Mesenchymal stem cell (in vitro differentiated cells and primary cell): ENCODE data around the gene PM20D1.

Source experiments
- DNase-seq: peaks from one replicate; pipeline ENCODE4 v3.0.0-alpha.2; 2013
- H2AFZ ChIP-seq: one replicate; pipeline ENCODE4 v1.6.1; 2013; ENCODE audit warnings: low read depth, mild to moderate bottlenecking, control low read depth, inconsistent platforms, low read length, moderate library complexity
- H2AK5ac ChIP-seq: 2 replicates; pipeline ENCODE4 v1.6.1; 2013; ENCODE audit warnings: low read length, moderate library complexity, mild to moderate bottlenecking, inconsistent platforms; ENCODE audit not compliant: severe bottlenecking
- H2BK120ac ChIP-seq: one replicate; pipeline ENCODE4 v1.6.1; 2013; ENCODE audit warnings: low read depth, mild to moderate bottlenecking, inconsistent platforms, low read length, moderate library complexity
- H2BK12ac ChIP-seq, 2 experiments: one replicate each; pipeline ENCODE4 v1.6.1; 2013; ENCODE audit warnings: inconsistent platforms in 2 of 2, low read length in 2 of 2, mild to moderate bottlenecking in 2 of 2, moderate library complexity in 2 of 2, control low read depth in 1 of 2
- H2BK15ac ChIP-seq: one replicate; pipeline ENCODE4 v1.6.1; 2013; ENCODE audit warnings: mild to moderate bottlenecking, low read depth, inconsistent platforms; ENCODE audit not compliant: poor library complexity, severe bottlenecking
- H2BK5ac ChIP-seq: 2 replicates; pipeline ENCODE4 v1.6.1; 2013; ENCODE audit warnings: low read depth, mild to moderate bottlenecking, low read length, control low read depth, inconsistent platforms; ENCODE audit not compliant: poor library complexity, severe bottlenecking
- H3K14ac ChIP-seq, 2 experiments: one replicate each; pipeline ENCODE4 v1.6.1; 2013; ENCODE audit warnings: inconsistent platforms in 2 of 2, low read length in 2 of 2, control low read depth in 1 of 2, mild to moderate bottlenecking in 1 of 2, moderate library complexity in 1 of 2
- H3K18ac ChIP-seq, 2 experiments: one replicate each; pipeline ENCODE4 v1.6.1; 2013; ENCODE audit warnings: inconsistent platforms in 2 of 2, low read length in 2 of 2, control low read depth in 1 of 2, low read depth in 1 of 2, mild to moderate bottlenecking in 1 of 2
- H3K23ac ChIP-seq, 2 experiments: one replicate each; pipeline ENCODE4 v1.6.1; 2013; ENCODE audit warnings: inconsistent platforms in 2 of 2, low read length in 2 of 2, mild to moderate bottlenecking in 2 of 2, moderate library complexity in 2 of 2, control low read depth in 1 of 2
- H3K27ac ChIP-seq: 2 replicates; pipeline ENCODE4 v1.5.1; 2013; ENCODE audit warnings: mild to moderate bottlenecking, moderate library complexity, low read length, control low read depth, inconsistent platforms; ENCODE audit not compliant: poor library complexity, severe bottlenecking
- H3K27me3 ChIP-seq, 2 experiments: 2 replicates each; pipeline versions ENCODE4 v1.6.1 to v1.7.0; 2013; ENCODE audit warnings: low read length in 2 of 2, mild to moderate bottlenecking in 2 of 2, moderate library complexity in 2 of 2, control low read depth in 1 of 2, inconsistent platforms in 1 of 2; ENCODE audit not compliant: control insufficient read depth in 1 of 2, insufficient read depth in 1 of 2
- H3K36me3 ChIP-seq, 2 experiments: 2 replicates each; pipeline versions ENCODE4 v1.6.1 to v1.7.0; 2013; ENCODE audit warnings: low read length in 2 of 2, control low read depth in 1 of 2, inconsistent platforms in 1 of 2, low read depth in 1 of 2, mild to moderate bottlenecking in 1 of 2; ENCODE audit not compliant: insufficient read depth in 2 of 2, control insufficient read depth in 1 of 2
- H3K4ac ChIP-seq, 2 experiments: one replicate each; pipeline ENCODE4 v1.6.1; 2013; ENCODE audit warnings: inconsistent platforms in 2 of 2, low read length in 2 of 2, mild to moderate bottlenecking in 2 of 2, moderate library complexity in 2 of 2, control low read depth in 1 of 2, low read depth in 1 of 2
- H3K4me1 ChIP-seq: 2 replicates; pipeline ENCODE4 v1.6.1; 2013; ENCODE audit warnings: low read depth, low read length, control low read depth; ENCODE audit not compliant: control insufficient read depth, insufficient read depth
- H3K4me2 ChIP-seq: 2 replicates; pipeline ENCODE4 v1.6.1; 2013; ENCODE audit warnings: low read length, mild to moderate bottlenecking, inconsistent platforms; ENCODE audit not compliant: poor library complexity, severe bottlenecking
- H3K4me3 ChIP-seq, 2 experiments: 2 replicates each; pipeline versions ENCODE4 v1.5.1 to v1.7.0; 2013; ENCODE audit warnings: low read length in 2 of 2, mild to moderate bottlenecking in 2 of 2, control low read depth in 1 of 2, low read depth in 1 of 2; ENCODE audit not compliant: insufficient read depth in 1 of 2
- H3K79me1 ChIP-seq: replicated peaks from 2 replicates; pipeline ENCODE4 v1.6.1; 2013; ENCODE audit warnings: mild to moderate bottlenecking, control low read depth, low read length, inconsistent platforms; ENCODE audit not compliant: poor library complexity, severe bottlenecking
- H3K9ac ChIP-seq: 2 replicates; pipeline ENCODE4 v1.7.0; 2013; ENCODE audit warnings: mild to moderate bottlenecking, low read length, moderate library complexity
- H3K9me3 ChIP-seq: 2 replicates; pipeline ENCODE4 v1.7.0; 2013; ENCODE audit warnings: mild to moderate bottlenecking, low read length; ENCODE audit not compliant: control insufficient read depth
- H4K8ac ChIP-seq: one replicate; pipeline ENCODE4 v1.6.1; 2013; ENCODE audit warnings: inconsistent platforms, mild to moderate bottlenecking, low read length, moderate library complexity
- H4K91ac ChIP-seq: one replicate; pipeline ENCODE4 v1.6.1; 2013; ENCODE audit warnings: mild to moderate bottlenecking, low read length, inconsistent platforms
- WGBS: methylation state at CpG from one replicate; pipeline ENCODE4 v1.1.7; 2013; ENCODE audit warnings: mixed read lengths; 5-methylcytosine and 5-hydroxymethylcytosine counted together

PM20D1 gene

GRCh38 chr1:205883792-205884191 is 33.9 kb upstream of the PM20D1 start:
- Histone ChIP-seq H2BK120ac (no peak overlapping the region), H2AK5ac (no peak overlapping the region), H3K9me3 (peaks cover 19% of the 10 kb centered on the region), H3K79me1 (no peaks in the 10 kb centered on the region), H3K9ac (no peak overlapping the region), H3K4me1 (no peaks in the 10 kb centered on the region), H3K18ac (no peak overlapping the region), H4K8ac (no peak overlapping the region), H2BK15ac (no peak overlapping the region), H2BK5ac (no peak overlapping the region), H3K36me3 (no peaks in the 10 kb centered on the region), H3K27ac (no peak overlapping the region), H3K4me3 (no peak overlapping the region), H2BK12ac (no peak overlapping the region), H3K14ac (no peak overlapping the region), H3K27me3 (peaks cover 0 to 4% of the 10 kb centered on the region in 2 experiments), H3K23ac (no peak overlapping the region), H3K4me2 (no peak overlapping the region), H4K91ac (no peak overlapping the region), H2AFZ (no peak overlapping the region), H3K4ac (no peak overlapping the region)
- DNase-seq = no peak

GRCh38 chr1:205880923-205881322 is 31.0 kb upstream of the PM20D1 start:
- H4K91ac ChIP-seq = no peak overlapping the region
- no peaks in the 10 kb centered on the region for H3K36me3 ChIP-seq
- H4K8ac ChIP-seq = no peak overlapping the region
- H2AFZ ChIP-seq = no peak overlapping the region
- H2AK5ac ChIP-seq = no peak overlapping the region
- no peak overlapping the region for H3K4me2 ChIP-seq
- no peak overlapping the region for H3K4ac ChIP-seq
- H3K9ac ChIP-seq = no peak overlapping the region
- H2BK12ac ChIP-seq = no peak overlapping the region
- H3K14ac ChIP-seq = no peak overlapping the region
- no peak overlapping the region for H2BK120ac ChIP-seq
- H3K27me3 ChIP-seq = peaks cover 2 to 4% of the 10 kb centered on the region in 2 experiments
- no peak overlapping the region for H3K27ac ChIP-seq
- H3K23ac ChIP-seq = no peak overlapping the region
- no peak overlapping the region for H3K4me3 ChIP-seq
- no peaks in the 10 kb centered on the region for H3K79me1 ChIP-seq
- no peak overlapping the region for H2BK15ac ChIP-seq
- DNase-seq = no peak
- no peak overlapping the region for H2BK5ac ChIP-seq
- no peak overlapping the region for H3K18ac ChIP-seq
- H3K9me3 ChIP-seq = peaks cover 29% of the 10 kb centered on the region
- no peaks in the 10 kb centered on the region for H3K4me1 ChIP-seq

- no peak overlapping the region for H4K91ac ChIP-seq
- H3K27me3 ChIP-seq = peaks cover 2 to 6% of the 10 kb centered on the region in 2 experiments
- no peaks in the 10 kb centered on the region for H3K4me1 ChIP-seq
- no peak for DNase-seq
- H2AFZ ChIP-seq = no peak overlapping the region
- H3K23ac ChIP-seq = no peak overlapping the region
- H3K9me3 ChIP-seq = peaks cover 29% of the 10 kb centered on the region
- 82% methylated on average over 1 of the region's 1 CpG for WGBS
- H3K79me1 ChIP-seq = no peaks in the 10 kb centered on the region
- no peak overlapping the region for H3K27ac ChIP-seq
- no peak overlapping the region for H2BK5ac ChIP-seq
- H3K4me2 ChIP-seq = no peak overlapping the region
- H4K8ac ChIP-seq = no peak overlapping the region
- H2BK12ac ChIP-seq = no peak overlapping the region
- H2BK15ac ChIP-seq = no peak overlapping the region
- no peaks in the 10 kb centered on the region for H3K36me3 ChIP-seq
- H3K4me3 ChIP-seq = no peak overlapping the region
- H3K18ac ChIP-seq = no peak overlapping the region
- no peak overlapping the region for H3K4ac ChIP-seq
- no peak overlapping the region for H2BK120ac ChIP-seq
- no peak overlapping the region for H3K9ac ChIP-seq
- H2AK5ac ChIP-seq = no peak overlapping the region
- H3K14ac ChIP-seq = no peak overlapping the region
These were observed 30.0 kb upstream of the PM20D1 start for GRCh38 chr1:205879974-205880373.

- Histone ChIP-seq H3K9ac (no peak overlapping the region), H3K79me1 (no peaks in the 10 kb centered on the region), H4K91ac (no peak overlapping the region), H2AK5ac (no peak overlapping the region), H3K27ac (no peak overlapping the region), H3K4me3 (no peak overlapping the region), H3K27me3 (peaks cover 2 to 8% of the 10 kb centered on the region in 2 experiments), H4K8ac (no peak overlapping the region), H2BK120ac (no peak overlapping the region), H2BK5ac (no peak overlapping the region), H3K4me1 (no peaks in the 10 kb centered on the region), H3K14ac (no peak overlapping the region), H3K4ac (no peak overlapping the region), H2BK12ac (no peak overlapping the region), H3K36me3 (no peaks in the 10 kb centered on the region), H2AFZ (no peak overlapping the region), H3K18ac (no peak overlapping the region), H3K4me2 (no peak overlapping the region), H3K23ac (no peak overlapping the region), H3K9me3 (peaks cover 29% of the 10 kb centered on the region), H2BK15ac (no peak overlapping the region)
- no peak for DNase-seq
These were observed 28.1 kb upstream of the PM20D1 start for GRCh38 chr1:205878026-205878425.
